ENCODE results near the gene NAALADL2.

DNA sequence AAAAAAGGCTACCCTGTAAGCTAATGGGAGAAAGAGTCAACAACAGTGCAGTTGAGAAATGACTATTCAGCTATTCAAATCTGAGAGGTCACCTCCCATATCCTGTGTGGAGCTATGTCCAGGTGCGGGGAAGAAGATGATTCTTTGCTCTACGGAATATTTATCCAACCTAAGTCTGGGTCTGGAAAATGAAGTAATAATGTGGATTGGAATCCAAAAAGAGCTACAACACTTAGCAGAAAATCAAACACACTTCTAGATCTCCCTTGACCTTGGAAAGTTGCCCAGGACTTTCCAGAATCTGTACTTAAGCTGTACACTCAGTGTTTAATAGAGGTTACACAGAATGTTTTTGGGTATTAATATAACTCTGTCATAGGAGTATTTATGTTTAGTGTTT, 251.9 kb downstream of the NAALADL2 start:
- TF ChIP-seq, protein P1, sequence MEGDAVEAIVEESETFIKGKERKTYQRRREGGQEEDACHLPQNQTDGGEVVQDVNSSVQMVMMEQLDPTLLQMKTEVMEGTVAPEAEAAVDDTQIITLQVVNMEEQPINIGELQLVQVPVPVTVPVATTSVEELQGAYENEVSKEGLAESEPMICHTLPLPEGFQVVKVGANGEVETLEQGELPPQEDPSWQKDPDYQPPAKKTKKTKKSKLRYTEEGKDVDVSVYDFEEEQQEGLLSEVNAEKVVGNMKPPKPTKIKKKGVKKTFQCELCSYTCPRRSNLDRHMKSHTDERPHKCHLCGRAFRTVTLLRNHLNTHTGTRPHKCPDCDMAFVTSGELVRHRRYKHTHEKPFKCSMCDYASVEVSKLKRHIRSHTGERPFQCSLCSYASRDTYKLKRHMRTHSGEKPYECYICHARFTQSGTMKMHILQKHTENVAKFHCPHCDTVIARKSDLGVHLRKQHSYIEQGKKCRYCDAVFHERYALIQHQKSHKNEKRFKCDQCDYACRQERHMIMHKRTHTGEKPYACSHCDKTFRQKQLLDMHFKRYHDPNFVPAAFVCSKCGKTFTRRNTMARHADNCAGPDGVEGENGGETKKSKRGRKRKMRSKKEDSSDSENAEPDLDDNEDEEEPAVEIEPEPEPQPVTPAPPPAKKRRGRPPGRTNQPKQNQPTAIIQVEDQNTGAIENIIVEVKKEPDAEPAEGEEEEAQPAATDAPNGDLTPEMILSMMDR (IDR thresholded peaks at IDR 0.05 in 4 of 5, conservative IDR thresholded peaks at IDR 0.05 in 1 of 5): no peak
- no peak for TF ChIP-seq POLR2A (IDR thresholded peaks at IDR 0.05)

Measured in gastrocnemius medialis (tissue), 4 donors.